Astrocyte of the hippocampus (primary cell): ENCODE data around the gene NQO1.
"Not testable (repeated sequence)": the region's sequence is repeated elsewhere in the genome, so short reads cannot be mapped to it uniquely, and the experiment has no call there.

Experiments
- DNase-seq: peaks from one replicate; pipeline ENCODE4 v3.0.0; 2011; ENCODE audit warnings: low read depth, low spot score

The NQO1 gene

GRCh38 chr16:69726313-69727060 is at the start of gene NQO1:
TSS of gene NQO1 (minus strand) at chr16:69726560. CDS start at chr16:69726439, 121 bp downstream.
- DNase-seq = peak; percentile 97

DNA sequence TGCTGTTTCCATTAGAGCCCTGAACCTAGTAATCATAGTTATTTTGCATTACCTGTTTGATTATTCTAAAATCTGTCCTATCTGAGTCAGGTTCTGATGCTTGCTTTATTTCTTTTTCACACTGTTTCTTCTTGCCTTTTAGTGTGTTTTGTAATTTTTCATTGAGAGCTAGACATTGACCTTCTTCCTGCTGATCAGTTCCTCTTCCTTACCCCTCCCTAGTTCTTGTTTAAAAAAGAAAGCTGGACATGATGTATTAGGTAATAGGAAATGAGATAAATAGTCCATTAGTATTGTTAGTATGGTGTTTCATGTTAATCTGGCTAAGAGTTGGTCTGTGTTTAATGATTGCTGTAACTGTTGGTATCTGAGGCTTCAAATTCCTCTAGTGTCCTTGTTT is 49.2 kb upstream of the NQO1 start:
- DNase-seq = no peak

- DNase-seq = peak; percentile 4
Measured at GRCh38 chr16:69773260-69773947, 47.0 kb upstream of the NQO1 start.

DNA sequence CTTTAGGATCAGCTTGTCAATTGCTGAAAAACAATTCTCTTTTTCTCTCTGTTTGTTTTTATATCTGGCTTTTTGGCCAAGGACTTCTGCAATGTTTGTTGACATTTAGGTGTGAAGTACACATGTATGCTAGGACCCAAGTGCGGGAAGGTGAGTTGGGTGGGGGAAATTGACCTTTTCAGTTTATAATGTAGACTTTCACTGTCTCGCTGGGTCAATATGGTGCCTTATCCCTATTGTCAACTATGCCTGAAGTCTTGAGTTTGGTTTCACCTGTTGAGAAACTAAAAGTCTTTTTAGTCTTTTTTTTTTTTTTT is 45.2 kb upstream of the NQO1 start:
- no peak for DNase-seq

GRCh38 chr16:69769404-69769803 is 43.0 kb upstream of the NQO1 start:
- DNase-seq = no peak

- no peak for DNase-seq
Measured at GRCh38 chr16:69768666-69769065, 42.3 kb upstream of the NQO1 start.

DNA sequence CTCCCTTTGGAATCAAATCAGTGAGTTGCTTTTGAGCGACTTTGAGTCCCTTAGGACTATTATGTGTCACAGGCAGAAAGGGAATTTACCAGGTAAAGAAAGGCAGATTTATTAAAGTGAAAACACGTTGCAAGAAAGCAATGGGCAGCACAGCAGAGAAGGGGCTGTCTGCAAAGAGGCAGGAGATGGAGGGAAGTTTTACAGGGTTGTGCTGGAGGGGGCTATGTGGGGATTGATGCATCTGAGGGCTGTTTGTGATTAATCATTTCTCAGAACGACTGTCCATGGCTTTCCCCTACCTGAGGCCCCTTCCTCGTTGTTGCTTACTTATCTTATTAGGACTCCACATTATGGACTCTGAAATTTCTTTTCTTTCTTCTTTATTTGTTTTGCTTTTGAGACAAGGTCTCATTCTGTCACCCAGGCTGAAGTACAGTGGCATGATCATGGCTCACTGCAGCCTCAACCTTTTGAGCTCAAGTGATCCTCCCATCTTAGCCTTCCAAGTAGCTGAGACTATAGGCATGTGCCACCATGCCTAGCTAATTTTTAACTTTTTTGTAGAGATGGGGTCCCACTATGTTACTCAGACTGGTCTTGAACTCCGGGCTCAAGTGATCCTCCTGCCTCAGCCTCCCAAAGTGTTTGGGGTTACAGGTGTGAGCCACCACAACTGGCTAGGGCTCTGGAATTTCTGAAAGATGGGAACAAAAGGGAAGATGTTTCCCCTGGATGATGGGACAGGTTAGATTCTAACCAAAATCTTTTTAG is 41.3 kb upstream of the NQO1 start:
- DNase-seq = no peak

- no peak for DNase-seq
Measured at GRCh38 chr16:69763599-69763942, 37.2 kb upstream of the NQO1 start.

- peak; percentile 58 for DNase-seq
Measured at GRCh38 chr16:69762814-69763598, 36.6 kb upstream of the NQO1 start.

DNA sequence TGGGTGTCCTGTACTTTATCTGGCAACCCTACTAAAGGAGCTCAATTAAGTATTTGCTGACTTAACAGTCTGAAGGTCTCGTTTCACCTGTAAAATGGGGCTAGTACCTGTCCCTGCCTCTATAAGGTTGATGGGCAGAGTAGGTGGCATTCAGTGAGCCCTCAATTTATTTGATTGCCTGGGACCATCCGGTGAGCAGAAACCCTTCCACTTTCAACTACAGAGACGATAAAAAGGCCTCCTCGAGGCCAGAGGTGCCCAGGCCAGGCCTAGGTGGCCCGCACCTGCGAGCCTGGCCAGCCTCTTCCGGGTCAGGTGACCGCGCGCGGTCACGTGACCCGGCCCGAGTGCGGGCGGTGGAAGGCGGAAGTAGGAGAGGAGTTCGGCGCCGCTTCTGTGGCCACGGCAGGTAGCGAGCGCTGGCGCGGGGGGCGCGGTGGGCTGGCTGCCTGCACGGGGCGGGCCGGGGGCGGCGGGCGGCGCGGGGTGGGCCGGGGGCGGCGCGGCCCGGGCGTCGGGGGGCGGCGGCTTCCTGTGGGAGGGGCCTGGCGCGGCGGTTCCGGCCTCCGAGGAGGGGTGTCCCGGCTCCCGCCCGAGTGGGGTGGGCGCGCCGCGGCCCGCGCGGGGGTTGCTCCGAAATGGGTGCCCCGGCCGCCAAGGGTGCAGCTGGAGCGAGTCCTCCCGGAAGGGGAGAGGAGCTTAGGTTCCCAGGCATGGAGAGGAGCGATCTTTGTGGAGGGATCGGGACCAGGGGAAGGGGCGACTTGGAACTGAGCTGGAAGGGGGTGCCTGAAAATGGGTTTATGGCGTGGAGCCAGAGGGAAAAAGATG is 35.8 kb upstream of the NQO1 start, which contains the start of gene WWP2:
Gene WWP2 (plus strand): TSS at position 350 of the 831 bp plus-strand sequence. CDS start 24,679 bp downstream, outside the sequence.
- peak; percentile 89 for DNase-seq

DNA sequence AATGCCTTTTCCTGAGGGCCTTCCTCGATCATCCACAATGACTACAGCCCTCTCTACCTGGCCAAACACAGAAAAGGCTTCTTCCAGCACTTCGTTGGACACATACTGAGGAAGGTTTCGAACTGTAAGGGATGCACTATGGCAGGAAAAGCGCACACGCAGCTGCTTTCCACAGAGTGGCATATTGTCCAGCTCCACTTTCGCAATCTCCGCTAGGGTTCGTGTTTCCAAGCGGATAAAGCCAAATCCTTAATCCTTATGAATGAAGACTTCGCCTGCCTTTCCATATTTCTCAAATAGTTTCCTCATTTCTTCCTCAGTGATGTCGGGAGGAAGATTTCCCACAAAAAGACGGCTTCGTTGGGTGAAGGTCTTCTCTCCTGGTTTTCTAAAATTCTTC is 31.0 kb upstream of the NQO1 start:
- not testable (repeated sequence) for DNase-seq

DNA sequence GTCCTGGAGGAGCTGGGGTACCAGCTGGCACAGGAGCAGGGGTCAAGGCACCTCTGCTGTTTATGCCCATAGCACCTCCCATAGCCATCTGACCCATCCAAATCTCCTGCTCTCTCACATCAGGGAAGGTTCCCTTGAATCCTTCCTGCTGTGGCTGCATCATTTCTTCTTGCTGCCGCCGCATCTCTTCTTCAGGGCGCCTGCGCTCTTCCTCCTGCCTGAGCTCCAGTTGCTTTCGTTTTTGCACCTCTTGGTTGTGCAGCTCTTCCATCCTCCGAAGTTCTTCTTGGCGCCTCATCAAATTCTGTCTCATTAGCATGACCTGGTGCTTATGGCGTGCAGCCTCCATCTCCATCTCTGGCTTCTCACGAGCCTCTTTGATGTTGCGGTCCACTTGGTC is 30.3 kb upstream of the NQO1 start:
- no peak for DNase-seq

DNA sequence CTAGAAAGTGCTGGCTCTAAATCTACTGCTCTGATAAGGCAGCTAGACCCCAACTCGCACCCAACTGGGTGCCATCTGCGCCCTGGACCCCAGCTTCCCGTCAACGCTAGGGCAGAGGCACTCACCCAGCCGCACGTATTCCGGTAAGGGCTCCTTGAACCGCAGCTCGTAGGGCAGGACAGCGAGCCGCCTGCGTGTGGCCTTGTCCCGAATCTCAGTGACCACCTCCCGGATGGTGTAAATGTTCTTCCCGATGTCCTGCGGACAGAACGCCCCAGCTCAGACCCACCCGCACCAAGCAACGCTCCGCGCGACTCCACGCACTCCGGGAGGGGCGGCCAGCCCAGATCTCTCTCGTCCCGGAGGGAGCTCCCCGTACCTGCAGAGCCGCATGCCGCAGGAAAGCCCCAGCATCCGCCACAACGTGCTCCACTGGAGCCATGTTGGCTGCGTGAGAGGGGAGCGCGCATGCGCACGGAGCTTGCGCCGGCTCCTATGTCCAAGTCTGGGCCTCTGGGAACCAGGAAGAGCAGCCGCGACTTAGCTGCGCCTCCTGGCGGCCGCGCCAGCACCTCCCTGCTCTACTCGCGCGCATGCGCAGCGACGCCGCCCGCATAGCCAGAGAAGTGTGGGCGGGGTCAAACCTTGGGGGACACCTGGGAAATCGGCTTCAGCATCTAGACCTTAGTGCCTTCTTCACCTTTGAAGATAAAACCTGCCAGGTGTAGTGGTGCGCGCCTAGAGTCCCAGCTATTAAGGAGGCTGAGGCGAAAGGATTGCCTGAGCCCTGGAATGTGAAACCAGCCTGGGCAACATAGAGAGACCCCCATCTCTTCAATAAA is 28.3 kb upstream of the NQO1 start, which contains the start of gene NOB1:
Gene NOB1 (minus strand): TSS at position 458 of the 842 bp plus-strand sequence. CDS start 16 bp downstream, at position 442.
- peak; percentile 99 for DNase-seq

- no peak for DNase-seq
Measured at GRCh38 chr16:69754143-69754468, 27.7 kb upstream of the NQO1 start.

- DNase-seq = no peak
Measured at GRCh38 chr16:69748694-69749345, 22.5 kb upstream of the NQO1 start.

- DNase-seq = no peak
Measured at GRCh38 chr16:69747115-69747514, 20.8 kb upstream of the NQO1 start.

DNA sequence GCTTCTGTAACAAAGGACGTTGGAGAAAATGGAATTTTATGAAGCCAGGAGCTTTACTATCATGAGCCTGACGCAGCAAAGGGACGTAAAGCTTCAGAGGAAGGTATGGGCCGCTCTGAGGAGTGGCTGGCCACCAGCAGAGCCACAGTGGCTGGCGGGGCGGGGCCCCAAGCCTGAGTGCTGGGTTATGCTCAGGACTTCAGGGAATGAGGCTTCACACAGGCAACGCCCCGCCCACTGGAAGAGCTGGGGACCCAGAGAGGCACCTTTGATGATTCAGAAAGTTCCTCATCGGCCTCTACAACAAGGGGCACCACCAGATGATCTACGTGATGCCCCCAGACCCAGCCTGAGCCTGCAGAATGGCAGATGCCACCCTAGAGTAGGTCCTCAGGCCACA is 19.6 kb upstream of the NQO1 start:
- no peak for DNase-seq

- DNase-seq = no peak
Measured at GRCh38 chr16:69745232-69745612, 18.9 kb upstream of the NQO1 start.
